Left colon (tissue), 2 donors: ENCODE results near the gene ARMC2. TPM values are rescaled to one million over a fixed set of nuclear protein-coding genes. Genes with fewer than 3 reads are reported as not detected.

Experiments used
- ATAC-seq: fragments of 200-7000 bp; cut with Tn5 transposase; one replicate; pipeline ENCODE4 v1.9.1; 2020; ENCODE audit warnings: mild to moderate bottlenecking, moderate library complexity
- DNase-seq, 2 donors: peaks; one replicate each; pipeline ENCODE4 v3.0.0-alpha.2; 2020
- intact Hi-C, 2 donors: fragments of 100-400 bp; cut with DNase I in 1 of 2; cut with micrococcal nuclease in 1 of 2; formaldehyde crosslinking; loops; one replicate each; pipeline versions ENCODE4 v1.11.2 to v1.14.0; 2022; cut with DNase I, micrococcal nuclease
- total RNA-seq, 2 donors: library from RNA; stranded (reverse); fragmentation: NEBNext Ultra II Directional; extraction: Animal tissue kit (Norgen Biotek cat#: 25700); gene quantifications; one replicate each; pipeline ENCODE4 v1.2.1, GENCODE V29; 2021
- donor health status: DM: no; HTN: no; CAD: no.
- donor health status: DM: yes; HTN: yes; CAD: no.

ARMC2 gene
- total RNA-seq, 2 donors from 2014 or later, result 3.4 to 3.8 TPM

GRCh38 chr6:108825326-108825725 is 22.9 kb upstream of the ARMC2 start:
- no peak for DNase-seq
- ATAC-seq, result no peak
- intact Hi-C loops, result no loop called here

- no peak for ATAC-seq
- intact Hi-C loops, result loop anchor here (10.0 kb wide), 2 partner anchors 46 to 286 kb away; no protein-coding TSS in a partner anchor
- no peak for DNase-seq
Measured at GRCh38 chr6:108831104-108831503, 17.1 kb upstream of the ARMC2 start.

- no peak for DNase-seq
- ATAC-seq, result no peak
- intact Hi-C loops, result loop anchor here (10.0 kb wide), 2 partner anchors 48 to 288 kb away; no protein-coding TSS in a partner anchor
Measured at GRCh38 chr6:108832738-108833137, 15.5 kb upstream of the ARMC2 start.

GRCh38 chr6:108835218-108835850 is 12.9 kb upstream of the ARMC2 start:
- DNase-seq (peak; percentile 83 to 93), ATAC-seq (peak; percentile 99)
- intact Hi-C loops, result loop anchor here (10.0 kb wide), 2 partner anchors 51 to 291 kb away; no protein-coding TSS in a partner anchor

- intact Hi-C loops, result loop anchor here (2.0 to 10.0 kb wide), 3 partner anchors 51 to 293 kb away; no protein-coding TSS in a partner anchor
- no peak for DNase-seq
- no peak for ATAC-seq
Measured at GRCh38 chr6:108836061-108836460, 12.2 kb upstream of the ARMC2 start.

GRCh38 chr6:108837236-108837971 is 10.8 kb upstream of the ARMC2 start:
- ATAC-seq (no peak), DNase-seq (no peak)
- intact Hi-C loops, result loop anchor here (2.0 to 10.0 kb wide), 3 partner anchors 53 to 295 kb away; no protein-coding TSS in a partner anchor

- intact Hi-C loops, result loop anchor here (10.0 kb wide), 2 partner anchors 53 to 293 kb away; no protein-coding TSS in a partner anchor
- ATAC-seq (no peak), DNase-seq (no peak)
Measured at GRCh38 chr6:108838101-108838717, 10.0 kb upstream of the ARMC2 start.

- no peak for ATAC-seq
- no peak for DNase-seq
- intact Hi-C loops, result loop anchor here (10.0 kb wide), 2 partner anchors 54 to 294 kb away; no protein-coding TSS in a partner anchor
Measured at GRCh38 chr6:108839083-108839642, 9.1 kb upstream of the ARMC2 start.

- intact Hi-C loops, result no loop called here
- no peak for DNase-seq
- ATAC-seq, result no peak
Measured at GRCh38 chr6:108840919-108841318, 7.3 kb upstream of the ARMC2 start.

- ATAC-seq (peak; percentile 24), DNase-seq (peak in 1 of 2 donors; percentile 38)
- intact Hi-C loops, result no loop called here
Measured at GRCh38 chr6:108841377-108841855, 6.8 kb upstream of the ARMC2 start.

- no peak for ATAC-seq
- intact Hi-C loops, result no loop called here
- no peak for DNase-seq
Measured at GRCh38 chr6:108844135-108844534, 4.1 kb upstream of the ARMC2 start.

- DNase-seq, result no peak
- no peak for ATAC-seq
- intact Hi-C loops, result no loop called here
Measured at GRCh38 chr6:108845145-108845544, 3.1 kb upstream of the ARMC2 start.

GRCh38 chr6:108846101-108846500 is 2.1 kb upstream of the ARMC2 start:
- intact Hi-C loops, result no loop called here
- DNase-seq (no peak), ATAC-seq (no peak)

- intact Hi-C loops, result no loop called here
- DNase-seq (no peak), ATAC-seq (no peak)
Measured at GRCh38 chr6:108846628-108847027, 1.6 kb upstream of the ARMC2 start.

GRCh38 chr6:108847738-108848115 is 495 bp upstream of the ARMC2 start:
- ATAC-seq, result no peak

GRCh38 chr6:108850669-108851465 is 2.6 kb downstream of the ARMC2 start:
- peak; percentile 35 for ATAC-seq
- DNase-seq, result no peak

More at GRCh38 chr6:108847738-108848115, 495 bp upstream of the ARMC2 start:
- intact Hi-C loops, result no loop called here
- DNase-seq, result no peak

GRCh38 chr6:108851756-108852155 is 3.5 kb downstream of the ARMC2 start:
- DNase-seq (no peak), ATAC-seq (no peak)
- intact Hi-C loops, result no loop called here

More at GRCh38 chr6:108850669-108851465, 2.6 kb downstream of the ARMC2 start:
- intact Hi-C loops, result no loop called here

- no peak for ATAC-seq
- intact Hi-C loops, result no loop called here
- no peak for DNase-seq
Measured at GRCh38 chr6:108853077-108853476, 4.9 kb downstream of the ARMC2 start.
